ENCODE results near the gene HLA-DRA. TPM values are rescaled to one million over a fixed set of nuclear protein-coding genes. Genes with fewer than 3 reads are reported as not detected.

Gene HLA-DRA
- total and polyA plus RNA-seq, 7 donors, result 19.9 to 90.0 (median 43.0) TPM

- Histone ChIP-seq H3K36me3 (ENCODE audit: insufficient read depth in 1 of 2, low read depth in 1 of 2) (no peaks in the 10 kb centered on the region), H3K27ac (no peak overlapping the region), H3K4me1 (no peaks in the 10 kb centered on the region), H3K4me3 (no peak overlapping the region), H3K9me3 (no peaks in the 10 kb centered on the region), H3K27me3 (ENCODE audit: insufficient read depth in 3 of 3, low read length in 2 of 3) (peaks cover 0 to 3% (median 0%) of the 10 kb centered on the region in 3 donors)
- no peak for TF ChIP-seq CTCF (IDR thresholded peaks at IDR 0.05)
- intact Hi-C loops (cut with DNase I), result loop anchor here in 1 of 2 donors (10.0 kb wide), 1 partner anchor 143 kb away; no protein-coding TSS in a partner anchor
- 64 to 72% (median 72%) methylated on average over 7 of the region's 7 CpGs for WGBS, 3 donors
- no peak for ATAC-seq
- DNase-seq, result no peak
These were observed 42.3 kb upstream of the HLA-DRA start for GRCh38 chr6:32397252-32397920.

- Histone ChIP-seq H3K4me1 (no peaks in the 10 kb centered on the region), H3K27me3 (ENCODE audit: insufficient read depth in 3 of 3, low read length in 2 of 3) (peaks cover 0 to 27% (median 3%) of the 10 kb centered on the region in 3 donors), H3K27ac (no peak overlapping the region), H3K4me3 (no peak overlapping the region), H3K9me3 (no peaks in the 10 kb centered on the region), H3K36me3 (ENCODE audit: insufficient read depth in 1 of 2, low read depth in 1 of 2) (no peaks in the 10 kb centered on the region)
- no peak for TF ChIP-seq CTCF (IDR thresholded peaks at IDR 0.05)
- 26 to 48% (median 31%) methylated on average over 4 of the region's 4 CpGs for WGBS, 3 donors
- no peak for DNase-seq
- ATAC-seq, result no peak
- intact Hi-C loops (cut with DNase I), result no loop called here
These were observed 38.3 kb upstream of the HLA-DRA start for GRCh38 chr6:32401284-32401963.

- Histone ChIP-seq H3K27me3 (ENCODE audit: insufficient read depth in 3 of 3, low read length in 2 of 3) (peaks cover 0 to 34% (median 3%) of the 10 kb centered on the region in 3 donors), H3K36me3 (ENCODE audit: insufficient read depth in 1 of 2, low read depth in 1 of 2) (no peaks in the 10 kb centered on the region), H3K9me3 (no peaks in the 10 kb centered on the region), H3K27ac (no peak overlapping the region), H3K4me3 (no peak overlapping the region), H3K4me1 (no peaks in the 10 kb centered on the region)
- ATAC-seq (no peak), DNase-seq (no peak)
- intact Hi-C loops (cut with DNase I), result no loop called here
- no peak for TF ChIP-seq CTCF (IDR thresholded peaks at IDR 0.05)
- WGBS, 3 donors, result 53 to 65% (median 63%) methylated on average over 8 of the region's 8 CpGs
These were observed 36.9 kb upstream of the HLA-DRA start for GRCh38 chr6:32402812-32403211.

- H3K36me3 ChIP-seq (ENCODE audit: insufficient read depth in 1 of 2, low read depth in 1 of 2), result no peaks in the 10 kb centered on the region
- ATAC-seq, result no peak
- no peak overlapping the region for H3K4me3 ChIP-seq
- WGBS, 3 donors, result 0 to 12% (median 7%) methylated on average over 1 of the region's 1 CpG
- DNase-seq, result no peak
- no peaks in the 10 kb centered on the region for H3K9me3 ChIP-seq
- peaks cover 0 to 38% (median 3%) of the 10 kb centered on the region in 3 donors for H3K27me3 ChIP-seq (ENCODE audit: insufficient read depth in 3 of 3, low read length in 2 of 3)
- H3K27ac ChIP-seq, result no peak overlapping the region
- intact Hi-C loops (cut with DNase I), result no loop called here
- no peaks in the 10 kb centered on the region for H3K4me1 ChIP-seq
- TF ChIP-seq CTCF (IDR thresholded peaks at IDR 0.05), result no peak
These were observed 34.0 kb upstream of the HLA-DRA start for GRCh38 chr6:32405656-32406055.
